ENCODE measurements around the gene LHPP. TPM values are rescaled to one million over a fixed set of nuclear protein-coding genes. Genes with fewer than 3 reads are reported as not detected.
A peak's percentile ranks its signal among the peaks of the same experiment; 100 is the strongest.

Gene LHPP
- total RNA-seq, 1 donor from 2014 or later = 35.9 TPM

DNA sequence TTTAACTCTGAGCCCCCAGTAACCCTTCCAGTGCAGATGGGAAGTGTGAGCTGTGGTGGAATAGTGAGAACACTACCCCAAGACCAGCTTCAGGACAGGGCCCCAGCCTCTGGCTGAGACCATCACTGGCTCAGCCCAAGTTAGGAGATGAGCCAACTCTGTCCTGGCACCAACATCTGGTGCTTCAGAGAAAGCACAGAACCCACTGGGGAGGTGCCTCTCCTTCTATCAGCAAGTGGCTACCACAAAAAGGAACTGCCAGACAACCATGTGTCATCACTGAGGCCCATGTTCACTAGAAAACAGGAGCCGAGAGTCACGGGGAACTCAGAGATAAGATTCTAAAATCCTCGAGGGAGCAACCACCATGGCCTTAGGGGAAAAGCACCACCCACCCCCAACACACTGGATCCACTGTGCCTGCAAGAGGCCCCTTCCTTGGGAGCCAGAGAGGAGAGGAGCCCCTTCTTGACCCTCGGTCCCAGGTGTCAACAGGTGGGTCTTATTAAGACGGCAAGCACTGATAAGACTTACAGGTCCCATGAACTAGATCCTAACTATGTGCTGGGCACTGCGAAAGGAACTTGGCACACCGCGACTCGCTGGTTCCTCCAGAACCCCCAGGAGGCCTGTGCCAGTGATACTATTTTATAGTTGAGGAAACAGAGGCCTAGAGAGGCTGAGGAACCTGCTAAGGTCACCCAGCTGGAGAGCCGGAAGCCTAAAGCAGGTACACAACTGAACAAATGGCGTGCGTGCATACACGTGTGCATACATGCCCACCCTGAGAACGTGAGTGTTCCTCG is 179.9 kb downstream of the LHPP start:
- DNase-seq (ENCODE audit: low spot score) = no peak

DNA sequence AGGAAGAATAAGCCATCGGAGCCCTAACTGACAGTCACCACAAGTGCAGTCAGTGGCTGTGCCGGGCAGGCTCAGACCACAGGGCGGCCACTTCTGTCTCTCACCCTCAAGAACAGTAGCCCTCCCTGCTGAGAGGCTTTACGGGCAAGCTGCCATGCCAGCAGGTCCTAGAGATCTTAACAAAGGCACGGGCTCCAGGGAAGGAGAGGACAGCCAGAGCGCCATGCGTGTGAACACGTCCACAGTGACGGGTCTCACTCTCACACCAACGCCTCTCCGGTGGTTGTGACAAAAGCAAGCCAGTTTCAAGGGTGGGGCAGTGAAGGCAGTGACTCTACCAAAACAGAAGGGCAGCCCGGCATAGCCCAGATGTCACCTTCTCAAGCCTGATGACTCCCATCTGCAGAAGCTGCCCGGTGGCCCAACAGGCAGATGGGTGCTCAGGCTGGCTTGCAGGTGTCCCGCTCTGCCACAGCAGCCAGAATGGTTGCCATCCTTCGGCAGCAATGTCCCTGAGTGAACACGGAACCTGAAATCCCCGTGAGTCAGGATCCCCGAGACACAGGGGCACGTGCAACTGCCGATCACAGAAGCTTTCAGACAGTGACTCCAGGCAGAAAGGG is 180.6 kb downstream of the LHPP start:
- DNase-seq (ENCODE audit: low spot score) = no peak

DNA sequence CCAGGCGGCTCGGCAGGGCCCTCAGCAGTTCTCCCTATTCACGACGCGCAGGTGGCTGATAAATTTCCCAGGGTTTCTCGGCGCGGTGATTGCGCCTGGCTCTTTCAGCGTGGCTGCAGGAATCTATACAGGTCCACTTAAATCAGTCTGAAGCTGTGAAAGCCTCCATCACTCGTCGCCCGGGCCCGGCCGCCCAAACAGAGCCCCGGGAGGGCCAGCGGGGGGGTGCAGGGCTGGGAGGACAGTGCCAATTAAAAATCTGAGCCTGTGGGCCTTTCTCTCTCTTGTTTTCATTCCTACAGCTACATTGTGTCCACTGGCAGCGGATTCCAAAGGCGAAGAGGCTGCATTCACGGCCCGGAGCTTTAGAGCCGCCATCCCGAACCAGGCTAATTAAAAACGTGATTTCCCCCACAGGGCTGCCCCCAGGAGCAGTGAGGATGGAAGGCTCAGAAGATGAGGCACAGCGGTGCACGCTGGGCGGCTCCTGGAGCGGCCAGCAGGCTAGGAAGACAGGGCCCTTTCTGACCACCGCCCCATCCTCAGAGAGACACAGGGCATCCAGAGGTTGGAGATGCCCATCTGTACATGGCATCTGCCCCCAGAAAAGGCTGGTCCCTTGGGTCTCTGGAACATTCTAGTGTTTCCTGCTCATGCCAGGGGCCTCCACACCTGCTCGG is 181.8 kb downstream of the LHPP start:
- no peak for DNase-seq (ENCODE audit: low spot score)

DNA sequence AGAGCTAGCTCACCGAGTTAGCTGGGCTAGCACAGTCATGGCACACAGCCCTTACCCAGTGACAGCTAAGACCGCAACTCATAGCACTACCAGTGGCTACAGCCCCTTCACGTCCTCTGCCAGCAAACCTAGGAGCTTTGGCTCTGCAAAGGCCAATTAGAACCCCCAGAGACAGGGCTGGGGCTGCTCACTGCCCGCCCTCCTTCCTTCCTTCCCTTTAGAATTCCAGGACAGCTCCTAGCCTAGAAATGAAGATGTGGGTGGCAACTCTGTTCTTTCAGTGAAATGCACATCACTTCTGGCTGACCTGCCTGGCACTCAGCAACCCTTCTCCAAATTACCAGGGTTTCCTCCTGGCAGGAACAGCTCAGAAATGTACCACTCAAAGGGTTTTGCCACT is 182.6 kb downstream of the LHPP start:
- no peak for DNase-seq (ENCODE audit: low spot score)

DNA sequence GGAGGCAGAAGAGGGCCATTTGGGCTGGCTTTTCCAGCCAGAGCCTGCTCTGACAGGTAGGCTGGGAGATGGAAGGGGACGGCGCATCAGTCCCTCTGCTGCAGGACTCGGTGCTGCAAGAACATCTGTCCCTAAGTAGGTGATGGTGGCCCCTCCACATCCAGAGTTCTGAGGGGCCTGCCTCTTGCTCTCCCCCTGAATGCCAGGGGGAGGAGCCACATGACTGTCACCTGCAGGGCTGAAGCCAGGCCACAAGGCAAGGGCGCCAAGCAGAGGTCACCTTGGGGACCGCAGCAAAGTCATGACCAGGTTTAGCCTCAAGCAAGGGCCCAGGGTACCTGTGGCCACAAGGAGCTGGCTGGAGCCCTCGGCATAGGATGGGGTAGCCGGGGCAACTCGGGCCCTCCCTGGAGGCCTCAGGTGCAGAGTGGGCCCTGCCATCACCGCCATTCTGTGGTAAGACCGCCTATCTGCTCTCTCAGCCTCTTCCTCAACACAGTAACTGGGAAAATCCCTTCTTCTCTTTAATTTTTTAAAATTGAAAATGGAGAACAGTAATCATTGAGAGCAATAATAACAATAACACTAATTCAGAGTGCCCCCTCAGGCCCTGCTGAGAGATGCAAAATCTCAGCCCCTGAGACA is 183.3 kb downstream of the LHPP start:
- no peak for DNase-seq (ENCODE audit: low spot score)

DNA sequence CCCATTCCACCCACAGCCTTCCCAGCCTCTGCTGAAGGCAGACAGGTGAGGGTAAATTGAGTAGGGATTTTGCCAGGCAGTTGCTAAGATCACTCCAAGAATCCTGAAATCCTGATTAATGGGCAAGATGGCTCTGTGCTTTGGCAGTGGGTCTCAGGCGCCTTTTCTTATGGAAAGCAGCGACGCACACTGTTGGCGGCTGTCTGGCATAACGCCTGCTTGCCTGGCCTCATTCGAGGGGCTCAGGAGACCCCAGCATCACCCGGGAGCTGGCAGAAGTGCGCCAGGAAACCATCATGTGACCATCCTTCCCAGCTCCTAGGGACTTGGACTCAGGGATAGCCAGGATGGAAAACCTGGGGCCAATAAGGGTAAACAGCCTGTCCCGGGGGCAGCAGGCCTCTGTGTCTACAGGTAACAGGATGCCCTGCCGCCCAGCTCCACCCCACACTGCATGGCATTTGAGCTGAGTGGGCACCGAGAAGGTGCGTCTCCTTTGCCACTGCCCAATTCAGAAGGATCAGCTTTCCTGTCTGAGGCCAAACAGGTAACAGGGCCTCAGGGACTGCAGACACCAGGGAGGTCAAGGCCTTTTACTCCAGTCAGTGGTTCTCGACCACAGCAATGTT is 184.0 kb downstream of the LHPP start:
- DNase-seq (ENCODE audit: low spot score) = no peak

DNA sequence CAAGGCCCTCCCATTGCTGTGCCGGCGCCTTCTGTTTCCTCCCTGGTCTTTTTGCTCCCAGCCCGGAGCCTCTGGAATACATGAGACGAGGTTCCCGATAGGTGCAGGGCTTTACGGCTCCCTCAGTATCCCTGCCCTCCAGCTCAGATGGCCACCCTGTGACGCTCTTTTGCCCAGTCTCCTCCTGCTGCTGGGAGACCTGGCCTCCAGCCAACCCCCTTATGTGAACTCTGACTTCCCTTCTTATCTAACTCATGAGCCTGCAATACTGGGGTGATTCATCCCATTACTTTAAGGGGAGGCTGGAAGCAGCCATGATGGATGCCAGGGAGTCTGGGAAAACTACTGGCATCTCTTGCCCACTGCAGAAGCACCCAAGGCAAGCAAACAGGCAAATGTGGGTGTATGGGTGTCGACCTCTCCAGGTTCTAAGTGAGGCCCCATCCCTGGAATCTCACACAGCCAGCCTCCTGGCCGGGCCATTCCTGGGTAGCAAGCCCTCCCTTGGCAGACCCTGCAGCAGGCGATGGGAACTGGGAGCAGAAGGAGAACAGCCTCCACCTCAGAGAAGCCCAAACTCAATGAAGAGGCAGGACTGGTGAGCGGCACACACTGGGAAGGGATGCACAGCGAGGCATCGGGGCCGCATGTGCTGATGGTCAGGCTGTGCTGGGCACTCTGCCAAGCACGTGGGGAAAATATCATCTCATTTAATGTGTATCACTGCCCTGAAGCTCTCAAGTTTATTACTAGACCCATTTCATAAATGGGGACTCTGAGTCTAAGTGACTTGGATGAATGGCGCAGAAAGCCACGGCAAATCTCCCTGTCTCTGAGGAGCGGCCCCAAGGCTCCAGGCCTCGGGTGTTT is 185.1 kb downstream of the LHPP start:
- DNase-seq (ENCODE audit: low spot score) = peak; percentile 80

DNA sequence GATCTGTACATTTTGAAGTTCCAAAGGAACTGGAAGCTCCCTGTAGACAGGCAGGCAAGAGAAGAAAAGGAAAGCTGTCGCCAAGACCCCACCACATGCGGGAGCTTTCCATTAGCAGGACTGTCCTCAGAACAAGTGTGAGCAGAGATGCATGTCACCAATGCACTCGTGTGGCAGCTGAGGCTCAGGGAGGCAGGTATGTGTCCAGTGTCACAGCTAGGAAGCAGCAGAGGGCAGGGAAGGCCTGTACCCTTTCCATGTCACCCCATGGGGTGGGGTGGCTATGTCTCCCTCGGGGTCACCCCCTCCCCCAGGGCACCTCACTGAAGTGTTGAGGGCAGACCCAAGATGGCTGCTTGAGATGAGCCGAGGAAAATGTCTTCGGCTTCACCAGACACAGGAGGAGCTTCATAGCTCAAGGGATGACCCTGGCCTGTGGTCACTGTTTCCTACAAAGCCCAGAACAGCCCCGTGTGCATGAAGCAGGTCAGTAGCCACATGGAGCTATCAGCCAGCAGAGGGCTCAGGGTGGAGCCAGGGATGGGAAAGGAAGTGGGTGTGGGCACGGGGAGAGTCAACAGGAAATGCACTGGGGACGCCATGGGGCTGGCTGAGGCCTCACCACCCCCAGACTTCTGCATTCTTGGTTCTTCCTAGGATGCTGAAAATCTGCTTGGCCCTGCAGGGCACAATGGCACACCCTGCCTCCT is 186.0 kb downstream of the LHPP start:
- peak; percentile 66 for DNase-seq (ENCODE audit: low spot score)

DNA sequence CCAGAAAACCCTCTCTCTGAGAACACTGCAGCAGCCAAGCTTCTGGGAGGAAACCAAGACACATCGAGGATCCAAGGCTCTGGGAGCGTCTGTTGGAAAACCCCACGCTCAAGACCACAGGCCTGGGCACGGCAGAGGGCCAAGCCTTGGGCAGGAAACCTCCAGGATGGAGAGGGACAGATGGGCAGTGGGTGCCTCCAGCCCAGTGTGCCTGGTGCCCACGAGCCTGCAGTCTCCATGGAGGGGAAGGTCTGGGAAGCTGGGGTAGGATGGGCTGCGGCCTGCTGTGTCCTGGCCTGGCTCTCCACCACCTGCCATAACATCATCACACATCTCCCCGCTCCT is 186.5 kb downstream of the LHPP start:
- DNase-seq (ENCODE audit: low spot score) = no peak

DNA sequence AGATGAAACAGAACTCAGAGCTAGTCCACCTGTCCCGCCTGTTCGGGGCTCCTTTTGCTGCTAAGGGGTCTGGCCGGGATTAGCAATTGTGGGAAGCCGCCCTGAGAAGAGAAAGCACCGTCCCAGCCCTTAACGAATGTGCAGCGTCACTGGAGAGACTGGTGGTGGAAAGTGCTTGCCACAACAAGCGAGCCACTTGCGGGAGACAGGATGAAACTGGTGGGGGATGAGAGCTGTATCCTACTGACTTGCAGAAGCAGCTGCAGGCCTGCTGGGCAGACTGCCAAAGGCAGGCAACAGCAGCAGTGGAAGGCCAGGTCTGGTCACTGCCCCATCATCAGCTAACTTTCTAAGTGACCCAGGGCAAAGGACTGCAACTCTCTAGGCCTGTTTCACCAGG is 187.1 kb downstream of the LHPP start:
- DNase-seq (ENCODE audit: low spot score) = peak; percentile 70

DNA sequence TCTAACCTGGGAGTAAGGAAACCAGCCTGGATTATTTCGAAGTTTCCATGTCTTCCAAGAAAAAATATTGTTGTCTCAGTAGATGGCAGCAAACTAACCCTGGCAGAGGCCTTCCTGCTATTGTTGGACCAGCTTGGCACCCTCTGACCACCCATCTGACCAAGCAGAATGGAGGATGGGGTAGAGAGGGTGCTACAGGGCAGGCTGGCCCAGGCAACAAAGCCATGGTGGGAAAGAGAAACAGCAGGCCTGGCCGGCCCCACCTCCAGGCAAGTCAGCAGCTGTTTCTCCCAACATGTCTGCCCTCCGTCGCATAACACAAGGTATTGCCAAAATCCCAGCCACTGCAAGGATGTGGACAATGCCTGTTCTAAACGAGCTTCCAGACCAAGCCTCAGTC is 187.6 kb downstream of the LHPP start:
- no peak for DNase-seq (ENCODE audit: low spot score)

DNA sequence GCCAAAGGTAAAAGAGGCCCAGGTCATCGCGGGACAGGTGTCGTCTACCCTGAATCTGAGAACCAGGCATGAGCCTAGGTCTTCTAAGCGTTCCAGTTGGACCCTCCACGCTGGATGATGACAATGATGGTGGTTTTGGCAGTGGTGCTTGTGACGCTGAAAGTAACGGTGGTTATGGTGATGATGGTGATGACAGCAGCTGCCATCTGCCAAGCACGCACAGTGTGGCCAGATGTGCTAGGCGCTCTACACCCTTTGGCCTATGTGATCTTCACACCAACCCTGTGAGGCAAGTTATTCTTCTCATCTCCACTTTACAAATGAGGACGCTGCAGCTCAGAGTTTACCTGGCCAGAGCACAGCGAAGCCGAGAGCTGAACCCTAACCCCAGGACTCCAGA is 188.6 kb downstream of the LHPP start:
- DNase-seq (ENCODE audit: low spot score) = no peak

DNA sequence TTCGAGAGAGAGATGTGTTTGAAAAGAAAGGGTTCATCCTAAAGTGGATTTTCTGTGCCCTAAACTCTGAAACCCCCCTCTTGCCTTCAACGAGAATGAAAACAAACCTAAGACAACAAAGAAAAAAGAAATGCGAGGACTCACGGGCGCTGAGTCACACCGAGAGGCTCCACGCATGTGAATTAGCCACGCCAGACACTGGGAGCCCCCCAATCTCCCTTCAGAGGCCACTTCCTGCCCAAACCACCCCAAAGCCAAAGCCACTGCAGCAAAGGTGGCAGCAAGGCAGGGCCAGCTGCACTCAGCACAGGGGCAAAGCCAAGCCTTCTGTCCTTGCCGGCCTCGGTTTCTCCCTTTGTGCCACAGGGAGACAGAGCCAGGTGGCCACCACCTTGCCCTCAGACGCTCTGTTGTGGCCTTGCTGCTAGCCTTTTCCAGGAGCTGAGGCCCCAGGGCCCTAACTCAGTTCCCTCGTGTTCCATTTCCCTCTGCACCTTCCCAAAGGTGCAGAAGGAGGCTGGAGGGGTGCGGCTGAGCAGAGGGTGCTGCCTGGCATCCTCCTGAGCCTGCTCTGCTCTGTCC is 189.3 kb downstream of the LHPP start:
- no peak for DNase-seq (ENCODE audit: low spot score)

DNA sequence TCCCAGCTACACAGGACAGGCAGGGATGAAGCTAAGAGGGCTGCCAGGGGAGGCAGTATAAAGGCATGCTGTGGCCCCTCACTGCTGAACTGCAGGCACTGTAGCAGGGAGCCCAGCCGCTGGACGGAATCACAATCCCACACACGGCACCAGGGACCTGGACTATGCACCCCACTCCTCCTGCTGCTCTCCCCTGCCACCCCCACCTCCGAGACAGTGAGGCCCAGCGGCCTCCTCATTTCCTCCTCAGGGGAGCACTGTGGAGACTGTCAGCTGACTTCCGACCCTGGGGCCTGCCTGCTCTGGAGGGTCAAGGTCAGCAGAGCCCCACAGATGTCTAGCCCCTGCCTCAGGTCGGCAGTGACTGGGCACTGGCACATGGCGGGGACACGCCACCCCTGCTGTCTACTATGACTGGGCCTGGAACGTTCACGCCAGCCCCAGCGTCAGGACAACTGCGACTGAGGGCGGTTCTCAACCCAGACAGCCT is 189.8 kb downstream of the LHPP start:
- DNase-seq (ENCODE audit: low spot score) = no peak

DNA sequence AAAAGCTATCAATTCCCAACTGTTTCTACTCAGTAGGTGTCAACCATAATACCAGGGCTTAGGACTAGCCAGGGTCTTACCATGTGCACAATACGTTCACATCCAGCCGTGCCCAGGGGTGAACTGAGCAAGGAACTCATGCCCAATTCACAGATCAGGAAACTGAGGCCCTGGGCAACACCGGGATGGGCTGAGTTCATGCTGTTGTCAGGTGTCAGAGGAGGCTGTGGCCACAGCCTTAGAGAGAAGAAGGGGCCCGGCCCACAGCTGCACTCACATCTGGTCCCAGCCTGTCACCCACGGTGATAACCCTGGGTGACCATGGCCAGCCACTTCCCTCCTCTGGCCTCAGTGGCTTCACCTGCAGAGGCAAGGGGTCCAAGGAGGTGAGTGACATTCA is 190.6 kb downstream of the LHPP start:
- no peak for DNase-seq (ENCODE audit: low spot score)

DNA sequence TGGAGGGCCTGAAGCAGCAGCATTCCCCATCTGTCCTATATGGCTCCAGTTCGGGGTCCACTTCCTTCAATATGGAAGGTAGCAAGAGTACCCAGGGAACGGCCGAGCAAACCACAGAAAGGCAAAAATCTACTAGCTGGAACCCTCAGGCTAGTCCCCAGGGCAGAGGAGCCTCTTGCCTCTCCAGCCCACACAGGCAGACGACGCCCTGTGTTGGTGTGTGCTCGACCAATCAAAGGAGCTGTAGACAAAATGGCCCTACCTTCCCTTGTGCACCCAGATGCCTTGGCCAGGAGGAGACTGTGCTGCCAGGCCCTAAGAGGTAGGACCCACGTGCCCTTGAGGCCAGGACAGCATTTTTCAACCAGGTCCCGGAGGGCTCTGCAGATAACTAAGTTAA is 191.1 kb downstream of the LHPP start:
- no peak for DNase-seq (ENCODE audit: low spot score)

DNA sequence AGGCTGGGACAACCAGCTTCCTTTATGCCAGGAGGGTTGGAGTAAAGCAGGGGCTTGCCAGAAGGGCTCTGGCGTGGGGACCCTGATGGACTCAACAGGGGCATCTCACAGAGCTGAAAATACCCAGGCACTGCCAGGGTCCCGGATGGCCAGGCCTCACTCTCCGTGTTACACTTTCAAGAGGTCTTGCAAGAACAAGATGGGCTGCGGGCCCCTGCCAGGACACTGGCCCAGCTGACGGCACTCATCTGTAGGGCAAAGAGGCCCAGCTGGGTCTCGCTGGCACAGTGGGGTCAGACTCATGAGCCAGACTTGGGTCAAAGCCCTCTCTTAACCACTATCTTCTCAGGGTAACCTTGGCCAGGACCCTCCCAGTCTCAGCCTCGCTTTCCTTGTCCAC is 191.7 kb downstream of the LHPP start:
- no peak for DNase-seq (ENCODE audit: low spot score)

DNA sequence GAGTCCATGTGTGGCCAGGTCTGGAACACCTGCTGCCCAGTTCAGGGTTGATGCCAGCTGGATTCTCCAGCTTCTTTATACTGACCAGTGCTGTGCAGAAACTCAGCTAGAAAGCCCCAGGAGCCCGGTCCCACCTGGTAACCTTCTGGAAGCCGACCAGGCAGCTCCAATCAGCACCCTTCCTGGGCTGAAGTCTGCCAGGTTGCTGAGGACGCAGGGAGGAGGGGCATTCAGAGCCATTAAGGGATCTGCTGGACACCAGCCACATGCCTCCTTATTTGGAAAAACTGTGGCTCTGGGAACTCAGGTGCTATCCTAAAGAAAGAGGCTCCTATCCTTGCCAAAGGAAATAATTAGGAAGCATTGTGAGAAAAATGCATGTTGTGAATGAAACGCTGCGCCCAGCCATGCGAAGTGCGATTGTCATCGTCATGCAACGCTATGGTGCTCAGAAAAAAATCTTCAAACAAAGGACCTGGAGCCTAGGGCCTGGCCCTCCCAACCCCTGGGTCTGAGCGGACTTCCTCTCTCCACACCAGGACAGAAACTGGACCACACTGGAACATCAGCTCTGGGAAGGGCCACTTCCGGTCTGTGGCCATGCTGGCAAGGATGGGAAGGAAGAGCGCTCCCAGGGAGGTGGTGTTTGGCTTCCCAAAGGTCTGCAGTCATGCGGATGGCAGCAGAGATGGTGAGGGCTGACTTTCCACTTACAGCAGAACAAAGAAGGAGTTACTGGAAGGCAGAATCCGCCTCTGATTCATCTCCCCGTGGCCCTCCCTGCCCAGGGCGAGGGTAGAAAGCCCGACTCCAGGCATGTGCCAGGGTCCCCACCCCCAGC is 192.4 kb downstream of the LHPP start:
- no peak for DNase-seq (ENCODE audit: low spot score)

DNA sequence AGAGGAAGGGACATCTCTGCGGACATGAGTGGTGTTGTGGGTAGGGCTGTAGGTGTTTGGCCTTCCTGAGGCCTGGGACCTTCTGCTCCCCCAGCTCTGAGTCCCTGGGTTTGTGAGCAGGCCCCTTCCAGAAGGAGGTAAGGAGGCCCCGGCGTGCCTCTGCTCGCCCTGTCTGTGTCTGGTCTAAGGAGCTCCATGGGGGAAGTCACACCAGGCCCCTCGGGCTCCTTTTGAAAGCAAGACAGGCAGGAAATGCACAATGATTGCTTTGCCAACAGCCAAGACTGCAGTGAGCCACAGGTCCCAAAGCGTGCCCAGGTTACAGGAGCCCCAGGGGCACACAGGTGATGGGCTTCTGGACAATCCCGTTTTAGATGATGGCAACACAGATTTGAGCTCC is 193.1 kb downstream of the LHPP start:
- no peak for DNase-seq (ENCODE audit: low spot score)
